Bronchial epithelial cell (primary cell): Measurements from ENCODE around the gene STX12. TPM values are rescaled to one million over a fixed set of nuclear protein-coding genes. Genes with fewer than 3 reads are reported as not detected.

Source experiments
- DNase-seq: peaks from one replicate; pipeline ENCODE4 v3.0.0-alpha.2; 2010; ENCODE audit warnings: low read depth
- FAIRE-seq: peaks from 2 replicates; lab custom pipeline; 2011; peaks lifted over from hg19 to GRCh38; lab: Jason Lieb, UNC
- H3K27me3 ChIP-seq: 2 replicates; pipeline ENCODE4 v1.5.1; 2011; ENCODE audit warnings: low read length; ENCODE audit not compliant: control insufficient read depth, insufficient read depth
- H3K36me3 ChIP-seq: 2 replicates; pipeline ENCODE4 v1.5.1; 2011; ENCODE audit warnings: low read length; ENCODE audit not compliant: control insufficient read depth, insufficient read depth
- H3K4me3 ChIP-seq: 2 replicates; pipeline ENCODE4 v1.5.1; 2011; ENCODE audit warnings: mild to moderate bottlenecking, low read depth, low read length, control low read depth
- total RNA-seq: library from RNA; depleted of rRNA; stranded (reverse); fragments of >200 nt; gene quantifications from 2 replicates; pipeline ENCODE4 v1.2.1, GENCODE V29; 2014
- TF ChIP-seq, protein P1 (sequence below): IDR thresholded peaks from 2 replicates; pipeline ENCODE4 v1.5.1; 2011; ENCODE audit warnings: mild to moderate bottlenecking, moderate library complexity, low read length, control low read depth, inconsistent platforms; ENCODE audit not compliant: insufficient read depth, severe bottlenecking

The STX12 gene
- total RNA-seq, 1 donor from 2014 or later: 29.7 TPM

DNA sequence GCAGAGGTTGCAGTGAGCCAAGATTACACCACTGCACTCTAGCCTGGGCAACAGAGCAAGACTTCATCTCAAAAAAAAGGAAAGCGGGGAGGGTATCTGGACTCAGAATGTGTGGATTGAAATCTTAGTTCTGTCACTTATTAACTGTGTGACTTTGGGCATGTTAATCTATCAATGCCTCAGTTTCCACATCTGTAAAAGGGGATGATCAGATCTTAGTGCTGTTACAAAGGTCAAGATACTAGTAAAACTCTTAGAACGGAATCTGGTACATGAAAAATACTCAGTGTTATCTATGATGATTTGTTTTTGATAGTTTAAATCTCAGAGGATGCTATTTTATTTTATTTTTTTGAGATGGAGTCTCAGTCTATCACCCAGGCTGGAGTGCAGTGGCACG lies 36.8 kb upstream of the STX12 start:
- FAIRE-seq: no peak
- H3K36me3 ChIP-seq: no peaks in the 10 kb centered on the region
- TF ChIP-seq, protein P1, sequence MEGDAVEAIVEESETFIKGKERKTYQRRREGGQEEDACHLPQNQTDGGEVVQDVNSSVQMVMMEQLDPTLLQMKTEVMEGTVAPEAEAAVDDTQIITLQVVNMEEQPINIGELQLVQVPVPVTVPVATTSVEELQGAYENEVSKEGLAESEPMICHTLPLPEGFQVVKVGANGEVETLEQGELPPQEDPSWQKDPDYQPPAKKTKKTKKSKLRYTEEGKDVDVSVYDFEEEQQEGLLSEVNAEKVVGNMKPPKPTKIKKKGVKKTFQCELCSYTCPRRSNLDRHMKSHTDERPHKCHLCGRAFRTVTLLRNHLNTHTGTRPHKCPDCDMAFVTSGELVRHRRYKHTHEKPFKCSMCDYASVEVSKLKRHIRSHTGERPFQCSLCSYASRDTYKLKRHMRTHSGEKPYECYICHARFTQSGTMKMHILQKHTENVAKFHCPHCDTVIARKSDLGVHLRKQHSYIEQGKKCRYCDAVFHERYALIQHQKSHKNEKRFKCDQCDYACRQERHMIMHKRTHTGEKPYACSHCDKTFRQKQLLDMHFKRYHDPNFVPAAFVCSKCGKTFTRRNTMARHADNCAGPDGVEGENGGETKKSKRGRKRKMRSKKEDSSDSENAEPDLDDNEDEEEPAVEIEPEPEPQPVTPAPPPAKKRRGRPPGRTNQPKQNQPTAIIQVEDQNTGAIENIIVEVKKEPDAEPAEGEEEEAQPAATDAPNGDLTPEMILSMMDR: no peak

DNA sequence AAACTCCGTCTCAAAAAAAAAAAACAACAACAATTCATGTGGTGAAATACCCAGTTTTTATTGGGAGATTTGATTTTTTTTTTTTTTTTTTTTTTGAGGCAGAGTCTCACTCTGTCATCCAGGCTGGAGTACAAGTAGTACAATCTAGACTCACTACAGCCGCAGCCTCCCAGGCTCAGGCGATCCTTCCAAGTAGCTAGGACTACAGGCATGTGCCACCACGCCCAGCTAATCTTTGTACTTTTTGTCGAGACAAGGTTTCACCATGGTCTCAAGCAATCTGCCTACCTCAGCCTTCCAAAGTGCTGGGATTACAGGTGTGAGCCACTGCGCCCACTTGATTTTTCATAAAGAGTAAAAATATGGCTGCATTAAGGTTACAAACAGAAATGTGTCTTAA lies 31.9 kb upstream of the STX12 start:
- Histone ChIP-seq H3K4me3 (no peak overlapping the region), H3K27me3 (no peaks in the 10 kb centered on the region), H3K36me3 (peaks cover 3% of the 10 kb centered on the region)
- TF ChIP-seq, protein P1: no peak
- no peak for FAIRE-seq
- no peak for DNase-seq

More for the DNA sequence above, 36.8 kb upstream of the STX12 start:
- no peaks in the 10 kb centered on the region for H3K27me3 ChIP-seq
- no peak overlapping the region for H3K4me3 ChIP-seq
- DNase-seq: no peak

DNA sequence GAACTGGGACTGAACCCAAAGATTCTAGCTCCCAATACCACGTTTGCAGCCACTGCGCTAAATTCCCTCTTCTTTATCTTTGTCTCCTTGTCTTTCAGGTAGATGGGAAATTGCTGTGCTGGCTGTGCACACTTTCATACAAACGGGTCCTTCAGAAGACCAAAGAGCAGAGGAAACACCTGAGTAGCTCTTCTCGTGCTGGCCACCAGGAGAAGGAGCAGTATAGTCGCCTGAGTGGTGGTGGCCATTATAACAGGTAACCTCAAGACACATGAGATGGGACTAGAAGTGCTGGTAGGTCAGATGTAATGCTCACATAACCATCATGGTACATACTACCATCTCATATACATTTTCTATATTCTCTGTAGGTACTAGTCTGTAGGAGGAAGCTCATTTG lies 28.5 kb upstream of the STX12 start:
- Histone ChIP-seq H3K36me3 (peaks cover 4% of the 10 kb centered on the region), H3K27me3 (no peaks in the 10 kb centered on the region), H3K4me3 (no peak overlapping the region)
- DNase-seq (no peak), FAIRE-seq (no peak)
- TF ChIP-seq, protein P1: no peak

DNA sequence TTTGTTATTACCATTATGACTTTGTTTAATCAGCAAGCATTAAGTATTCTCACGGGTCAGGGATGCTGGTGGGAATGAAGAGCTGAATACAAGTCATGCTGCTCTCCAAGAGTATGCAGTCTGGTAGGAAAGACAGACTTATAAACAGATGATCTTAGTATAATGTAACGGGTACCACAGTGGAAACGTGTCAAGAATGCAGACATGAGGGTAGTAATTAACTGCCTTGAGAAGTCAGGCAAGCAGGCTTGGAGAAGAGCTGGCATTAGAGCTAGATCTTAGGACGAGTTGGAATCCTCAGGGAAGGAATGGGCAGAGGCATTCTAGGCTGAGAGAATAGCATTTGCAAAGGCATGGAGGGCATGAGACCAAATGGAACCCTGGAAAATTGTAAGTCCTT lies 27.6 kb upstream of the STX12 start:
- DNase-seq (no peak), FAIRE-seq (no peak)
- Histone ChIP-seq H3K4me3 (no peak overlapping the region), H3K27me3 (no peaks in the 10 kb centered on the region), H3K36me3 (peaks cover 6% of the 10 kb centered on the region)
- TF ChIP-seq, protein P1: no peak

DNA sequence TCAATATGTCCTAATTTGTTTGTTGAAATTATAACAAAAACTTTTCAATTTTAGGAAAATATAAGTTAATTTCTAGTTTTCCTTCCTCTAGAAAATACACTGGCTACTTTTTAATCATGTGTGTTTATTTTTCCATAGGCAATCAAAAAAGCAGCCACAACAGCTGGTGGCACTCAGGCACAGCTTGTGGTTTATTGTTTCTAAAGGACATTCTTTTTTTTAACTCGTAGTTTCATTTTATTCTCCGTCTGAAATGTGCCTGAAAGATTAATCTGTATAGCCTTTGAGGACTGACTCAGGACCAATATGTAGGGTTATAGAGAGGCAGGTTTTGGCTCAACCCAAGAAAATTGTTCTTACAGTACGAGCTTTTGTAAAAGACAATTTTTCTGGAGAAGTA lies 20.7 kb upstream of the STX12 start:
- FAIRE-seq (no peak), DNase-seq (no peak)
- Histone ChIP-seq H3K27me3 (no peaks in the 10 kb centered on the region), H3K36me3 (peaks cover 4% of the 10 kb centered on the region), H3K4me3 (no peak overlapping the region)
- TF ChIP-seq, protein P1: no peak

DNA sequence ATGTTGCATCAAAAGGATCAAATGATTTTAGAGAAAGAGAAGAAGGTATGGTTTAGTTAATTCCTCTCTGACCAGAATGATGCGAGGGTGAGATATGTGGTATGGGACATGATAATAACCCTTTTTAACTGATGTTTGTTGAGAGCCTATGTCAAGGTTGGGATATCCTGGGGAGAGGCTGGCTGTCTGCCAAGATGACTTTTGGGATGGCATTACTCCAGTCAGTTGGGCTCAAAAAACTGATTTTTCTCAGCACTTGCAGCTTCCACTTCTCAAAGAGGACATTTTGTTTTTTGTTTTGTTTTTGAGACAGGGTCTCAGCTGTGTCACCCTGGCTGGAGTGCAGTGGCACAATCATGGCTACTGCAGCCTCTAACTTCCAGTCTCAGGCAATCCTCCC lies 17.7 kb upstream of the STX12 start:
- Histone ChIP-seq H3K4me3 (no peak overlapping the region), H3K27me3 (no peaks in the 10 kb centered on the region), H3K36me3 (peaks cover 3% of the 10 kb centered on the region)
- FAIRE-seq: no peak
- no peak for DNase-seq
- TF ChIP-seq, protein P1: no peak
